SH-SY5Y (cell line): ENCODE data around the gene HDDC2.

Source experiments
- GATA2 ChIP-seq: IDR thresholded peaks from 2 replicates; pipeline ENCODE4 v1.6.1; 2011; ENCODE audit warnings: mild to moderate bottlenecking, low read depth, low read length
- GATA3 ChIP-seq: IDR thresholded peaks from 2 replicates; pipeline ENCODE4 v1.6.1; 2011; ENCODE audit warnings: low read depth, mild to moderate bottlenecking, low read length, moderate library complexity

DNA sequence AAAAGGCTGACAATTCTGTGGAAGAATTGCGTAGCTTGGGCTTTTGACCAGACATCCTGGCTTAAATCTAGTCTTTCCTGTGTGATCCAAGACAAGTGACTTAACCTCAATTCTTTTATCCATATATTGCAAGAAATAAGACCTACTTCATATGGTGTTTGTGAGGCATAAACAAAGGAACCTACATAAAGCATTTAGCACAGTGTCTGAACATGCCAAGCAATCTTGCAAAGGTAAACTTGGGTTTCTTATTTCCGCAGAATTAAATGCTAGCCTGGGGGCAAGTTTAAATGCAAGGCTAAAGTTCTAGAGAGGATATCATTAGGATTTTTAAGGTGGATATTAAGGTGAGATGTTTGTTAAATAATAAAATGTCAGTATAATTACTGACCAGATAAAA lies 47.9 kb downstream of the HDDC2 start:
- TF ChIP-seq GATA3 (no peak), GATA2 (no peak)
